Gastrocnemius medialis (tissue), 4 donors: ENCODE measurements around the gene SCARB1. TPM values are rescaled to one million over a fixed set of nuclear protein-coding genes. Genes with fewer than 3 reads are reported as not detected.

ENCODE experiments used
- ATAC-seq, 2 donors: fragments of 150-250 bp; one replicate each; pipeline ENCODE4 v1.9.1; 2016
- DNase-seq, 2 donors: peaks; one replicate each; pipeline ENCODE4 v3.0.0-alpha.2; 2019
- H3K27ac ChIP-seq, 4 donors: fragments of 200-600 bp; sonication (generic); 1 replicate in 1 of 4; 2 replicates in 3 of 4; pipeline ENCODE4 v1.5.1; 2016 to 2018; ENCODE audit warnings: mild to moderate bottlenecking in 2 of 4, moderate library complexity in 1 of 4
- H3K27me3 ChIP-seq, 3 donors: fragments of 200-600 bp; sonication (generic) in 2 of 3; 1 replicate in 1 of 3; 2 replicates in 2 of 3; pipeline versions ENCODE4 v1.5.1 to v1.6.0; 2016 to 2019; ENCODE audit warnings: mild to moderate bottlenecking in 1 of 3, moderate library complexity in 1 of 3
- H3K36me3 ChIP-seq, 2 donors: fragments of 200-600 bp; sonication (generic) in 1 of 2; one replicate each; pipeline ENCODE4 v1.5.1; 2017 to 2018
- H3K4me1 ChIP-seq, 2 donors: fragments of 200-600 bp; sonication (generic) in 1 of 2; one replicate each; pipeline ENCODE4 v1.5.1; 2016 to 2017; ENCODE audit warnings: mild to moderate bottlenecking in 2 of 2
- H3K4me3 ChIP-seq, 4 donors: fragments of 200-600 bp; sonication (generic) in 3 of 4; 1 replicate in 1 of 4; 2 replicates in 3 of 4; pipeline ENCODE4 v1.5.1; 2016 to 2019; ENCODE audit warnings: mild to moderate bottlenecking in 2 of 4
- H3K9me3 ChIP-seq, 3 donors: fragments of 200-600 bp; sonication (generic) in 2 of 3; 1 replicate in 1 of 3; 2 replicates in 2 of 3; pipeline ENCODE4 v1.5.1; 2016 to 2019
- CTCF ChIP-seq, 5 experiments: fragments of 450-650 bp in 3 of 5; fragments of 200-600 bp in 2 of 5; sonication (generic) in 2 of 5; IDR thresholded peaks in 4 of 5; conservative IDR thresholded peaks in 1 of 5; 1 replicate in 4 of 5; 2 replicates in 1 of 5; pipeline ENCODE4 v1.5.1; 2016 to 2019; ENCODE audit warnings: antibody characterized with exemption in 5 of 5, mild to moderate bottlenecking in 3 of 5, moderate library complexity in 3 of 5
- POLR2A ChIP-seq, 2 donors: fragments of 450-650 bp; IDR thresholded peaks; one replicate each; pipeline ENCODE4 v1.6.1; 2017; ENCODE audit warnings: antibody characterized with exemption in 2 of 2, mild to moderate bottlenecking in 2 of 2, moderate library complexity in 2 of 2
- in situ Hi-C, 4 donors: fragments of 200-750 bp; cut with MboI; loops; one replicate each; pipeline versions ENCODE4 v1.15.0 to v1.8.0; 2017; ENCODE audit warnings: low sequenced_read_pairs in 4 of 4
- intact Hi-C: fragments of 100-400 bp; cut with DNase I; formaldehyde crosslinking; loops from one replicate; pipeline ENCODE4 v1.15.1; 2023; ENCODE audit warnings: low total_unique reads
- total RNA-seq, 4 donors: library from RNA; depleted of rRNA; stranded (reverse); fragments of >200 nt; gene quantifications; one replicate each; pipeline versions ENCODE4 v1.1.0 to v1.2.3, GENCODE V29; 2016

The SCARB1 gene
- total RNA-seq, 4 donors from 2014 or later = 5.4 to 8.7 (median 6.2) TPM

GRCh38 chr12:124737772-124738635 is 125.7 kb downstream of the SCARB1 start:
- in situ Hi-C loops = no loop called here
- TF ChIP-seq CTCF (IDR thresholded peaks at IDR 0.05 in 4 of 5, conservative IDR thresholded peaks at IDR 0.05 in 1 of 5) (no peak), POLR2A (IDR thresholded peaks at IDR 0.05) (no peak)
- ATAC-seq (no peak), DNase-seq (no peak)
- Histone ChIP-seq H3K27me3 (no peaks in the 10 kb centered on the region), H3K4me3 (no peak overlapping the region), H3K9me3 (no peaks in the 10 kb centered on the region), H3K4me1 (peaks cover 8 to 10% of the 10 kb centered on the region in 2 donors), H3K27ac (no peak overlapping the region), H3K36me3 (no peaks in the 10 kb centered on the region)
- intact Hi-C loops = no loop called here

GRCh38 chr12:124737040-124737419 is 126.6 kb downstream of the SCARB1 start:
- no peaks in the 10 kb centered on the region for H3K36me3 ChIP-seq
- peak overlapping the region in 1 of 4 donors; percentile 18 for H3K4me3 ChIP-seq
- no peaks in the 10 kb centered on the region for H3K27me3 ChIP-seq
- DNase-seq (no peak), ATAC-seq (no peak)
- in situ Hi-C loops (no loop called here), intact Hi-C loops (no loop called here)
- peaks cover 0 to 10% of the 10 kb centered on the region in 2 donors for H3K4me1 ChIP-seq
- TF ChIP-seq CTCF (IDR thresholded peaks at IDR 0.05 in 4 of 5, conservative IDR thresholded peaks at IDR 0.05 in 1 of 5) (no peak), POLR2A (IDR thresholded peaks at IDR 0.05) (peak in 1 of 2 donors; percentile 31)
- H3K9me3 ChIP-seq = no peaks in the 10 kb centered on the region
- no peak overlapping the region for H3K27ac ChIP-seq

DNA sequence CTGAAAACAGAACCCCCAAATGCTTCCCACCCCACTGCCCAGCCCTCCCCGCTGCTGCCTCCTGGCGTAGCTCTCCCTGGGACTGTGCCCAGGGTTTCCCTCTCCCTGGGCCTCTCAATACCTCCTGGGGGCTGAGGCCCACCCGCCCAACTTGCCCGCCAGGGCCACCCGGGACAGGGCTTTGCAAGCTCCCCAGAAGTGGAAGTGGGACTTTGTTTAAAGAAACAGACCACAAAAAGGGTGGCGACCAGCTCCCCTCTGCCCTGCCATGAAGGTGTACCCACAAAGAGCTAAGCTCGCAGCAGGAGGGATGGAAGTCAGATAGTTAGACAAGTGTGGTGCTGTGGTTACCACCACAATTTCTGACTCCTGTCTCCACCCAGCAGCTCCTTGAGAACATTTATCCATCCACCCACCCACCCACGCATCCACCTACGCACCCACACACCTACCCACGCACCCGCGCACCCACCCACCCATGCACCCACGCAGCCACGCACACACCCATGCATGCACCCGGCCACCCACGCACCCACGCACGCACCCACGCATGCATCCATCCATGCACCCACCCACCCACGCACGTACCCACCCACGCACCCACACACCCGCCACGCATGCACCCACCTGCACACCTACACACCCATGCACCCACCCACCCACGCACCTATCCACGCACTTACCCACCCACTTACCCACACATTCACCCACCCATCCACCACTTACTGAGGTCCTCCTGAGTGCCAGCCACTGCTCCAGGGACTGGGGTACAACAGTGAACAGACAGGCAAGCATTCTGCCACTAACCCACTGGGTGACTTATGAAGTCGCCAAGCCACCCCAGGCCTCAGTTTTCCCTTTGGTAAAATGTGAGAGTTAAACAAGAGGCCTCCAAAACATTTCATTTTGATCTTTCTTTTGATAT is 127.3 kb downstream of the SCARB1 start:
- intact Hi-C loops (no loop called here), in situ Hi-C loops (no loop called here)
- no peak overlapping the region for H3K27ac ChIP-seq
- no peaks in the 10 kb centered on the region for H3K36me3 ChIP-seq
- DNase-seq (no peak), ATAC-seq (no peak)
- H3K4me3 ChIP-seq = peak overlapping the region in 1 of 4 donors; percentile 18
- H3K27me3 ChIP-seq = no peaks in the 10 kb centered on the region
- H3K9me3 ChIP-seq = no peaks in the 10 kb centered on the region
- H3K4me1 ChIP-seq = peaks cover 0 to 10% of the 10 kb centered on the region in 2 donors
- TF ChIP-seq CTCF (IDR thresholded peaks at IDR 0.05 in 4 of 5, conservative IDR thresholded peaks at IDR 0.05 in 1 of 5) (no peak), POLR2A (IDR thresholded peaks at IDR 0.05) (no peak)

DNA sequence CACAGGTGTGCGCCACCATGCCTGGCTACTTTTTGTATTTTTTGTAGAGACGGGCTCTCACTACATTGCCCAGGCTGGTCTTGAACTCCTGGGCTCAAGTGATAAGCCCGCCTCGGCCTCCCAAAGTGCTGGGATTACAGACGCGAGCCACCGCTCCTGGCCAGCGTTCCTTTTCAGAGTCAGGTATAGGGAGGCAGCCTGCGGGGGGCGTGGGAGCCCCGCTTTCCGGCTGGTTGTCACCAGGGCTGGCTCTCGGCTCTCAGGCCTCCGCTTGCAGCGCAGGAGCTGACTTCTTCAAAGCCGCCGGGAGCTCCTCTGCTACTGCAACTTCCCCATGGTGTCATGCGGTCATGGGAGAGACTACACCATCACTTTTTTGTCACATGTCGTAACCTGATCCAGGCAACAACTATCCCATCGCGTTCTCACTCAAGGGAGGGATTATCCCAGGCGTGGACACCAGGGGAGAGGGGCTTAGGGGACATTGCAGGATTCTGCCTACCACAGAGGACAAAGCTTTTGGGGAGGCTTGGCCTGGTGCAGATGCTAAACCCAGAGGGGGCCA is 129.4 kb downstream of the SCARB1 start:
- peaks cover 6 to 8% of the 10 kb centered on the region in 2 donors for H3K4me1 ChIP-seq
- intact Hi-C loops = no loop called here
- H3K27me3 ChIP-seq = no peaks in the 10 kb centered on the region
- peak overlapping the region; percentile 44 to 47 (median 46) for H3K27ac ChIP-seq
- TF ChIP-seq POLR2A (IDR thresholded peaks at IDR 0.05) (peak in 1 of 2 donors; percentile 34), CTCF (IDR thresholded peaks at IDR 0.05 in 4 of 5, conservative IDR thresholded peaks at IDR 0.05 in 1 of 5) (no peak)
- peak; percentile 58 to 63 for ATAC-seq
- H3K4me3 ChIP-seq = no peak overlapping the region
- no peaks in the 10 kb centered on the region for H3K9me3 ChIP-seq
- peak; percentile 49 to 53 for DNase-seq
- H3K36me3 ChIP-seq = no peaks in the 10 kb centered on the region
- in situ Hi-C loops = no loop called here
